Sigmoid colon (tissue), 4 donors: ENCODE measurements around the gene TRPC3.

Experiments used
- CTCF ChIP-seq, 4 experiments: fragments of 450-650 bp in 3 of 4; fragments of 200-600 bp in 1 of 4; IDR thresholded peaks; one replicate each; pipeline ENCODE4 v1.5.1; 2016 to 2019; ENCODE audit warnings: antibody characterized with exemption in 4 of 4, mild to moderate bottlenecking in 3 of 4, moderate library complexity in 2 of 4
- EP300 ChIP-seq, 4 donors: sonication (generic); formaldehyde crosslinking; IDR thresholded peaks; one replicate each; pipeline ENCODE4 v1.6.1; 2017; ENCODE audit warnings: antibody characterized with exemption in 4 of 4
- POLR2A ChIP-seq, 2 donors: fragments of 450-650 bp; IDR thresholded peaks; one replicate each; pipeline ENCODE4 v1.6.1; 2016; ENCODE audit warnings: antibody characterized with exemption in 2 of 2, mild to moderate bottlenecking in 2 of 2, moderate library complexity in 2 of 2
- POLR2AphosphoS5 ChIP-seq, 4 donors: sonication (generic); formaldehyde crosslinking; IDR thresholded peaks; one replicate each; pipeline ENCODE4 v1.6.1; 2017; ENCODE audit warnings: antibody characterized with exemption in 4 of 4

GRCh38 chr4:121977251-121978171, 25.7 kb upstream of the TRPC3 start:
- TF ChIP-seq POLR2A (IDR thresholded peaks at IDR 0.05) (no peak), CTCF (IDR thresholded peaks at IDR 0.05) (no peak), EP300 (IDR thresholded peaks at IDR 0.05) (no peak), POLR2AphosphoS5 (IDR thresholded peaks at IDR 0.05) (no peak)
